Muscle layer of duodenum (tissue), 2 donors: Measurements from ENCODE around the gene HSF4.

Source experiments
- H3K27ac ChIP-seq: one replicate; pipeline ENCODE4 v1.7.0; 2013; ENCODE audit warnings: mild to moderate bottlenecking, low read length
- H3K27me3 ChIP-seq: one replicate; pipeline ENCODE4 v1.7.0; 2013; ENCODE audit warnings: low read depth, mild to moderate bottlenecking, control low read depth, low read length
- H3K36me3 ChIP-seq, 2 donors: one replicate each; pipeline ENCODE4 v1.7.0; 2013; ENCODE audit warnings: low read length in 2 of 2, control low read depth in 1 of 2, mild to moderate bottlenecking in 1 of 2; ENCODE audit not compliant: insufficient read depth in 2 of 2, control insufficient read depth in 1 of 2
- H3K4me1 ChIP-seq, 2 donors: one replicate each; pipeline ENCODE4 v1.7.0; 2013; ENCODE audit warnings: low read length in 2 of 2, mild to moderate bottlenecking in 2 of 2, control low read depth in 1 of 2, moderate library complexity in 1 of 2; ENCODE audit not compliant: insufficient read depth in 2 of 2, control insufficient read depth in 1 of 2
- H3K4me3 ChIP-seq, 2 donors: one replicate each; pipeline ENCODE4 v1.7.0; 2013; ENCODE audit warnings: low read length in 2 of 2, low read depth in 1 of 2, mild to moderate bottlenecking in 1 of 2
- H3K9me3 ChIP-seq, 2 donors: one replicate each; pipeline ENCODE4 v1.7.0; 2013; ENCODE audit warnings: low read length in 2 of 2, control low read depth in 1 of 2, mild to moderate bottlenecking in 1 of 2; ENCODE audit not compliant: control insufficient read depth in 1 of 2
- donor health status: healthy.

The HSF4 gene

GRCh38 chr16:67199011-67199807, 34.7 kb downstream of the HSF4 start, which contains the start of gene ELMO3:
Gene ELMO3 (plus strand): TSS chr16:67199131. CDS start chr16:67199327, 196 bp downstream.
- Histone ChIP-seq H3K9me3 (no peaks in the 10 kb centered on the region), H3K36me3 (peaks cover 40 to 52% of the 10 kb centered on the region in 2 donors), H3K4me3 (peak within 1 kb of the TSS in 1 of 2 donors; percentile 11), H3K4me1 (peaks cover 0 to 13% of the 10 kb centered on the region in 2 donors), H3K27me3 (no peaks in the 10 kb centered on the region), H3K27ac (peak within 1 kb of the TSS; percentile 56)

- H3K9me3 ChIP-seq, result no peaks in the 10 kb centered on the region
- peaks cover 34 to 46% of the 10 kb centered on the region in 2 donors for H3K36me3 ChIP-seq
- no peak overlapping the region for H3K27ac ChIP-seq
- H3K27me3 ChIP-seq, result no peaks in the 10 kb centered on the region
- H3K4me3 ChIP-seq, result peak overlapping the region in 1 of 2 donors; percentile 11
- H3K4me1 ChIP-seq, result peaks cover 0 to 11% of the 10 kb centered on the region in 2 donors
Observed at GRCh38 chr16:67199808-67200198, 35.3 kb downstream of the HSF4 start.

GRCh38 chr16:67200491-67200890, 35.9 kb downstream of the HSF4 start:
- peaks cover 27 to 39% of the 10 kb centered on the region in 2 donors for H3K36me3 ChIP-seq
- H3K4me1 ChIP-seq, result peaks cover 0 to 11% of the 10 kb centered on the region in 2 donors
- no peak overlapping the region for H3K27ac ChIP-seq
- no peak overlapping the region for H3K4me3 ChIP-seq
- H3K27me3 ChIP-seq, result no peaks in the 10 kb centered on the region
- no peaks in the 10 kb centered on the region for H3K9me3 ChIP-seq

- H3K27ac ChIP-seq, result no peak overlapping the region
- H3K4me1 ChIP-seq, result peaks cover 0 to 11% of the 10 kb centered on the region in 2 donors
- peaks cover 15 to 28% of the 10 kb centered on the region in 2 donors for H3K36me3 ChIP-seq
- no peaks in the 10 kb centered on the region for H3K27me3 ChIP-seq
- no peaks in the 10 kb centered on the region for H3K9me3 ChIP-seq
- no peak overlapping the region for H3K4me3 ChIP-seq
Observed at GRCh38 chr16:67201411-67202345, 37.1 kb downstream of the HSF4 start.

GRCh38 chr16:67202426-67202825, 37.9 kb downstream of the HSF4 start:
- Histone ChIP-seq H3K9me3 (no peaks in the 10 kb centered on the region), H3K36me3 (peaks cover 7 to 20% of the 10 kb centered on the region in 2 donors), H3K27ac (no peak overlapping the region), H3K4me1 (peaks cover 0 to 11% of the 10 kb centered on the region in 2 donors), H3K4me3 (no peak overlapping the region), H3K27me3 (no peaks in the 10 kb centered on the region)

GRCh38 chr16:67202956-67203493, 38.5 kb downstream of the HSF4 start:
- no peak overlapping the region for H3K27ac ChIP-seq
- no peaks in the 10 kb centered on the region for H3K9me3 ChIP-seq
- peaks cover 1 to 14% of the 10 kb centered on the region in 2 donors for H3K36me3 ChIP-seq
- peaks cover 0 to 11% of the 10 kb centered on the region in 2 donors for H3K4me1 ChIP-seq
- no peak overlapping the region for H3K4me3 ChIP-seq
- H3K27me3 ChIP-seq, result no peaks in the 10 kb centered on the region

GRCh38 chr16:67204076-67204475, 39.5 kb downstream of the HSF4 start:
- Histone ChIP-seq H3K4me3 (no peak overlapping the region), H3K27me3 (no peaks in the 10 kb centered on the region), H3K9me3 (no peaks in the 10 kb centered on the region), H3K4me1 (peaks cover 0 to 2% of the 10 kb centered on the region in 2 donors), H3K36me3 (peaks cover 0 to 9% of the 10 kb centered on the region in 2 donors), H3K27ac (no peak overlapping the region)

- H3K36me3 ChIP-seq, result peaks cover 4 to 9% of the 10 kb centered on the region in 2 donors
- no peaks in the 10 kb centered on the region for H3K27me3 ChIP-seq
- H3K9me3 ChIP-seq, result no peaks in the 10 kb centered on the region
- no peaks in the 10 kb centered on the region for H3K4me1 ChIP-seq
- no peak overlapping the region for H3K4me3 ChIP-seq
- H3K27ac ChIP-seq, result no peak overlapping the region
Observed at GRCh38 chr16:67206129-67206837, 41.7 kb downstream of the HSF4 start.

- Histone ChIP-seq H3K27ac (no peak overlapping the region), H3K36me3 (peaks cover 4 to 9% of the 10 kb centered on the region in 2 donors), H3K4me1 (no peaks in the 10 kb centered on the region), H3K9me3 (no peaks in the 10 kb centered on the region), H3K4me3 (no peak overlapping the region), H3K27me3 (no peaks in the 10 kb centered on the region)
Observed at GRCh38 chr16:67206838-67207248, 42.3 kb downstream of the HSF4 start.

- Histone ChIP-seq H3K9me3 (no peaks in the 10 kb centered on the region), H3K27me3 (no peaks in the 10 kb centered on the region), H3K27ac (no peak overlapping the region), H3K36me3 (peaks cover 4% of the 10 kb centered on the region in 2 donors), H3K4me1 (no peaks in the 10 kb centered on the region), H3K4me3 (no peak overlapping the region)
Observed at GRCh38 chr16:67207249-67208091, 42.9 kb downstream of the HSF4 start.
